ENCODE data around the gene L3MBTL2. TPM values are rescaled to one million over a fixed set of nuclear protein-coding genes. Genes with fewer than 3 reads are reported as not detected.

Gene L3MBTL2
- total RNA-seq, 1 donor from 2014 or later = 16.1 TPM

DNA sequence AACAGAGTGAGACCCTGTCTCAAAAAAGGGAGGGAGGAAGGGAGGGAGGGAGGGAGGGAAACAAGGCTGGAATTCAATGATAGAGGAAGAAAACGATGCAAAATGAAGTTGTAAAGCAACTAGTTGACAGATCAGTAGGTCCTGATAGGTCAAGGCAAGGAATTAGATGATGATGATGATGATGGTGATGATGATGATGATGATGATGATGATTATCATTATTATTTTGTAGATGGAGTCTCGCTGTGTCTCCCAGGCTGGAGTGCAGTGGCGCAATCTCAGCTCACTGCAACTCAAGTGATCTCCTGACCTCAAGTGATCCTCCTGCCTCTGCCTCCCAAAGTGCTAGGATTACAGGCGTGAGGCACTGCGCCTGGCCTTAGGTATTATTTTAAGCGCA is 11.3 kb upstream of the L3MBTL2 start:
- DNase-seq (ENCODE audit: low read depth) = no peak
- TF ChIP-seq, protein P1, sequence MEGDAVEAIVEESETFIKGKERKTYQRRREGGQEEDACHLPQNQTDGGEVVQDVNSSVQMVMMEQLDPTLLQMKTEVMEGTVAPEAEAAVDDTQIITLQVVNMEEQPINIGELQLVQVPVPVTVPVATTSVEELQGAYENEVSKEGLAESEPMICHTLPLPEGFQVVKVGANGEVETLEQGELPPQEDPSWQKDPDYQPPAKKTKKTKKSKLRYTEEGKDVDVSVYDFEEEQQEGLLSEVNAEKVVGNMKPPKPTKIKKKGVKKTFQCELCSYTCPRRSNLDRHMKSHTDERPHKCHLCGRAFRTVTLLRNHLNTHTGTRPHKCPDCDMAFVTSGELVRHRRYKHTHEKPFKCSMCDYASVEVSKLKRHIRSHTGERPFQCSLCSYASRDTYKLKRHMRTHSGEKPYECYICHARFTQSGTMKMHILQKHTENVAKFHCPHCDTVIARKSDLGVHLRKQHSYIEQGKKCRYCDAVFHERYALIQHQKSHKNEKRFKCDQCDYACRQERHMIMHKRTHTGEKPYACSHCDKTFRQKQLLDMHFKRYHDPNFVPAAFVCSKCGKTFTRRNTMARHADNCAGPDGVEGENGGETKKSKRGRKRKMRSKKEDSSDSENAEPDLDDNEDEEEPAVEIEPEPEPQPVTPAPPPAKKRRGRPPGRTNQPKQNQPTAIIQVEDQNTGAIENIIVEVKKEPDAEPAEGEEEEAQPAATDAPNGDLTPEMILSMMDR (conservative IDR thresholded peaks at IDR 0.05; ENCODE audit: low read depth, low read length) = no peak
- H3K4me3 ChIP-seq (ENCODE audit: low read depth, low read length) = no peak overlapping the region

GRCh38 chr22:41197038-41197972 is 7.8 kb upstream of the L3MBTL2 start:
- DNase-seq (ENCODE audit: low read depth) = no peak
- TF ChIP-seq, protein P1 (conservative IDR thresholded peaks at IDR 0.05; ENCODE audit: low read depth, low read length) = no peak
- peak overlapping the region; percentile 69 for H3K4me3 ChIP-seq (ENCODE audit: low read depth, low read length)

DNA sequence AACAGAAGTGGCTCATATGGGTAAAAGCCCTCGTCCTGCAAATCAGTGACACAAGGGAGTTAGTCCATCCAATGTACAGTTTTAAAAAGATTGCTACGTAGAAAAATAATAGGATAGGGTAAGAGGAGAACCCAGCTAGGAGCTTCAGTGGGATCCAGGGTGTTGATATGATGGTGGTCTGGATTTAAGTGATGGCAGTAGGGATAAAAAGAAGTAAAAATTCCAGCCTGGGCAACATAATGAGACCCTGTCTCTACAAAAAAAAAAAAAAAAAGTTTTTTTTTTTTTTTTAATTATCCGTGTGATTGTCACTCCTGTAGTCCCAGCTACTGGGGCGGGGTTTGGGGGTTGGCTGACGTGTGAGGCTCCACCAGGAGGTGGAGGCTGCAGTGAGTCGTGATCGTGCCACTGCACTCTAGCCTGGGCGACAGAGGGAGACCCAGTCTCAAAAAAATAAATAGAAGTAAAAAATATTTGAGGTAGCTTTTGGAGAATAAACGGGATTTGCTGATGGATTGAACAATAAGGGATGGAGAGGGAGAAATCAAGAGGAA is 7.0 kb upstream of the L3MBTL2 start:
- TF ChIP-seq, protein P1 (conservative IDR thresholded peaks at IDR 0.05; ENCODE audit: low read depth, low read length) = no peak
- peak overlapping the region; percentile 69 for H3K4me3 ChIP-seq (ENCODE audit: low read depth, low read length)
- DNase-seq (ENCODE audit: low read depth) = no peak

DNA sequence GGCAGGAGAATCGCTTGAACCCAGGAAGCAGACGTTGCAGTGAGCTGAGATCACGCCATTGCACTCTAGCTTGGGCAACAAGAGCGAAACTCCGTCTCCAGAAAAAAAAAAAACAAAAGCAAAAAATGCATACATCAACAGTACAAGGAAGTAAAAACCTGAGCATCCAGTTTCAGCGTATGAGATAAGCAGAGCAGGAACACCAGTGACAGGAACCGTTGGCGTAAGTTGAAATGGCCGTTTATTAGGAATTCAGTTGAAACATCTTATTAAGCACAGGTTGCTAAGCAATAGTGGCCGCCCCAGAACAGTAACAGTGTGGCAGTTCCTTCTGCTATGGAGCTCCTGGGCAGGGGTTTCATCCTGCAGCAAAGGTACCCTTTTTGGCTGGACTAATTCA is 4.0 kb upstream of the L3MBTL2 start:
- no peak overlapping the region for H3K4me3 ChIP-seq (ENCODE audit: low read depth, low read length)
- DNase-seq (ENCODE audit: low read depth) = no peak
- TF ChIP-seq, protein P1 (conservative IDR thresholded peaks at IDR 0.05; ENCODE audit: low read depth, low read length) = no peak

DNA sequence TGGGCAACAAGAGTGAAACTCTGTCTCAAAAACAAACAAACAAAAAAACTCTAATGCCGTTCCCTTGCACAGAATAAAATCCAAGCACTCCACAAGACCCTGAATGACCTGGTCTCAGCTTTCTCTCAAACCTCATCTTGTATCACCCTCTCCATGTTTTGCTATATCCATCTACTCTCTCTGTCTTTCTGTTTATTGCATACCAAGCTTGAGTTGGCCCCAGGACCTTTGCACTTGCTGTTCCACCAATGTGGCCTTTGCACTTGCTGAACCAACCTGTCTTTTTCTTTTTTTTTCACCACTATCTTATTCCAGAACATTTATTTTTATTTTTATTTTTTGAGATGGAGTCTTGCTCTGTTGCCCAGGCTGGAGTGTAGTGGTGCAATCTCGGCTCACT is 2.0 kb upstream of the L3MBTL2 start:
- no peak for DNase-seq (ENCODE audit: low read depth)
- H3K4me3 ChIP-seq (ENCODE audit: low read depth, low read length) = no peak overlapping the region
- TF ChIP-seq, protein P1 (conservative IDR thresholded peaks at IDR 0.05; ENCODE audit: low read depth, low read length) = no peak

- no peak for DNase-seq (ENCODE audit: low read depth)
- TF ChIP-seq, protein P1 (conservative IDR thresholded peaks at IDR 0.05; ENCODE audit: low read depth, low read length) = no peak
- no peak overlapping the region for H3K4me3 ChIP-seq (ENCODE audit: low read depth, low read length)
These were observed 1.0 kb upstream of the L3MBTL2 start for GRCh38 chr22:41204066-41204465.

Measured in epithelial cell of proximal tubule (primary cell).